Measurements from ENCODE around the gene PTPRG. TPM values are rescaled to one million over a fixed set of nuclear protein-coding genes. Genes with fewer than 3 reads are reported as not detected.

PTPRG gene
- total and polyA plus RNA-seq, 10 of the 15 experiments (the other 5 are each of a cell fraction or from before 2014, with no cell fraction given), result 0.29 to 20.7 (median 1.4) TPM

GRCh38 chr3:61847784-61848462 lies 286.6 kb downstream of the PTPRG start (continued):
- no peak for TF ChIP-seq JUNB (IDR thresholded peaks at IDR 0.05)

DNA sequence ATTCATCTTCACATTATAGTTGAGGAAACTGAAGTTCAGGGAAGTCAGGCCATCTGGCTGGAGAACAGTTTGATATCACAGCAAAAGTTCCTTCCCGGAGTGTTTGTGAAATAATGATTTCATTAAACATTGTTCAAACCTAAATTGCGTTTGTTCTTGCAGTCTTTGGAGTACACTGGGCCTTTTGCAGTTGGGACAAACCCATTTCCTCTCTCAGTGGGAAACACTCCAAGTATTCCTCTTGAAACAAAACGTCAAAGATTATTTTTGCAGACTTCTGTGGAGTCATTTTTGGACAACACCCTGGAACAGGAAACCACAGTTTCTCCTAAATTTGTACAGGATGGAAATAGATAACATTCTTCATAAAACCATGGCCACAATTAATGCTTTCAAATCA lies 287.5 kb downstream of the PTPRG start:
- Histone ChIP-seq H3K36me3 (ENCODE audit: control insufficient read depth in 2 of 2, insufficient read depth in 2 of 2, low read length in 1 of 2) (no peaks in the 10 kb centered on the region), H3K9ac (ENCODE audit: control insufficient read depth, insufficient read depth, low read length) (no peak overlapping the region), H3K9me3 (replicated peaks; ENCODE audit: control insufficient read depth, insufficient read depth, low read length) (no peaks in the 10 kb centered on the region), H3K27me3 (replicated peaks in 1 of 2; ENCODE audit: control insufficient read depth in 2 of 2, insufficient read depth in 2 of 2, low read length in 1 of 2) (no peaks in the 10 kb centered on the region; a peak in 1 of 4 replicates), H2AFZ (ENCODE audit: control insufficient read depth, low read depth, low read length) (no peak overlapping the region), H3K27ac (ENCODE audit: control insufficient read depth, insufficient read depth) (no peak overlapping the region), H4K20me1 (ENCODE audit: control insufficient read depth, insufficient read depth) (no peaks in the 10 kb centered on the region), H3K4me3 (no peak overlapping the region), H3K4me1 (ENCODE audit: control insufficient read depth, insufficient read depth, low read length) (no peaks in the 10 kb centered on the region), H3K79me2 (ENCODE audit: control insufficient read depth, insufficient read depth, low read length) (no peaks in the 10 kb centered on the region), H3K4me2 (ENCODE audit: control insufficient read depth, insufficient read depth) (no peak overlapping the region)
- POLR2A ChIA-PET, result no interaction called here
- CTCF ChIA-PET, result interaction anchor here (1.3 kb wide), 1 partner anchor 285 kb away, joined by 3 read pairs; no protein-coding TSS in a partner anchor
- in situ Hi-C loops (cut with MboI) (no loop called here), intact Hi-C loops (cut with micrococcal nuclease; ENCODE audit: unreplicated experiment) (no loop called here)
- FAIRE-seq (no peak), DNase-seq (ENCODE audit: low read depth, low spot score) (no peak), ATAC-seq (no peak)
- BruUV-seq (replicated peaks), result no TSS peak
- WGBS (ENCODE audit: insufficient coverage, insufficient replicate concordance, low lambda C conversion rate, missing lambda C conversion rate), result 0% methylated on average over 3 of the region's 3 CpGs
- RAD21 ChIA-PET (ENCODE audit: unreplicated experiment), result interaction anchor here (1.6 kb wide), 1 partner anchor 284 kb away, joined by 7 read pairs; no protein-coding TSS in a partner anchor
- SMC1A ChIA-PET (ENCODE audit: uncharacterized antibody, unreplicated experiment), result no interaction called here
- TF ChIP-seq TCF3 (IDR thresholded peaks at IDR 0.05; ENCODE audit: borderline replicate concordance, insufficient read depth, low read depth, low read length), result no peak
- TF ChIP-seq YY1 (IDR thresholded peaks at IDR 0.05; ENCODE audit: low read depth, low read length), result no peak
- TF ChIP-seq, protein P1, sequence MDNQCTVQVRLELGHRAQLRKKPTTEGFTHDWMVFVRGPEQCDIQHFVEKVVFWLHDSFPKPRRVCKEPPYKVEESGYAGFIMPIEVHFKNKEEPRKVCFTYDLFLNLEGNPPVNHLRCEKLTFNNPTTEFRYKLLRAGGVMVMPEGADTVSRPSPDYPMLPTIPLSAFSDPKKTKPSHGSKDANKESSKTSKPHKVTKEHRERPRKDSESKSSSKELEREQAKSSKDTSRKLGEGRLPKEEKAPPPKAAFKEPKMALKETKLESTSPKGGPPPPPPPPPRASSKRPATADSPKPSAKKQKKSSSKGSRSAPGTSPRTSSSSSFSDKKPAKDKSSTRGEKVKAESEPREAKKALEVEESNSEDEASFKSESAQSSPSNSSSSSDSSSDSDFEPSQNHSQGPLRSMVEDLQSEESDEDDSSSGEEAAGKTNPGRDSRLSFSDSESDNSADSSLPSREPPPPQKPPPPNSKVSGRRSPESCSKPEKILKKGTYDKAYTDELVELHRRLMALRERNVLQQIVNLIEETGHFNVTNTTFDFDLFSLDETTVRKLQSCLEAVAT (IDR thresholded peaks at IDR 0.05), result no peak
- no peak for TF ChIP-seq ZBED1 (IDR thresholded peaks at IDR 0.05; ENCODE audit: borderline replicate concordance)
- TF ChIP-seq ZNF207 (IDR thresholded peaks at IDR 0.05; ENCODE audit: borderline replicate concordance), result no peak
- no peak for TF ChIP-seq ZNF274 (IDR thresholded peaks at IDR 0.05; ENCODE audit: insufficient read depth, insufficient read length)
- no peak for TF ChIP-seq PAX5 (IDR thresholded peaks at IDR 0.05; ENCODE audit: borderline replicate concordance, low read depth, low read length)
- TF ChIP-seq NR2C2 (IDR thresholded peaks at IDR 0.05; ENCODE audit: borderline replicate concordance, control insufficient read depth, insufficient read length, low read depth), result no peak
- TF ChIP-seq ELK1 (IDR thresholded peaks at IDR 0.05; ENCODE audit: low read depth, low read length), result no peak
- no peak for TF ChIP-seq ATF7 (IDR thresholded peaks at IDR 0.05; ENCODE audit: low read depth)
- no peak for TF ChIP-seq ZNF592 (IDR thresholded peaks at IDR 0.05)
- no peak for TF ChIP-seq MYB (IDR thresholded peaks at IDR 0.05; ENCODE audit: borderline replicate concordance, low read depth, low read length)
- TF ChIP-seq IKZF2 (IDR thresholded peaks at IDR 0.05), result no peak
- TF ChIP-seq RFX5 (IDR thresholded peaks at IDR 0.05; ENCODE audit: low read depth, low read length), result no peak
